Left renal cortex interstitium (tissue), 4 donors: ENCODE measurements around the gene NFATC2. TPM values are rescaled to one million over a fixed set of nuclear protein-coding genes. Genes with fewer than 3 reads are reported as not detected.

Experiments used
- DNase-seq, 4 donors: peaks; one replicate each; pipeline ENCODE4 v3.0.0-alpha.2; 2013; ENCODE audit warnings: low read depth in 4 of 4, low spot score in 2 of 4, missing footprints in 1 of 4
- polyA plus RNA-seq, 4 donors: library from polyadenylated mRNA; unstranded; fragments of 120-200 nt; gene quantifications; one replicate each; pipeline ENCODE4 v1.2.1, GENCODE V29; 2013; ENCODE audit not compliant: insufficient read length in 4 of 4

Gene NFATC2
- polyA plus RNA-seq, 4 donors: 1.4 to 2.2 (median 2.0) TPM

- no peak for DNase-seq
These were observed 83.6 kb downstream of the NFATC2 start for GRCh38 chr20:51458751-51459439.

- DNase-seq: no peak
These were observed 85.0 kb downstream of the NFATC2 start for GRCh38 chr20:51457533-51457932.

GRCh38 chr20:51456511-51457509 is 85.7 kb downstream of the NFATC2 start:
- DNase-seq: peak in 1 of 4 donors; percentile 69

- no peak for DNase-seq
These were observed 88.2 kb downstream of the NFATC2 start for GRCh38 chr20:51454250-51454865.

DNA sequence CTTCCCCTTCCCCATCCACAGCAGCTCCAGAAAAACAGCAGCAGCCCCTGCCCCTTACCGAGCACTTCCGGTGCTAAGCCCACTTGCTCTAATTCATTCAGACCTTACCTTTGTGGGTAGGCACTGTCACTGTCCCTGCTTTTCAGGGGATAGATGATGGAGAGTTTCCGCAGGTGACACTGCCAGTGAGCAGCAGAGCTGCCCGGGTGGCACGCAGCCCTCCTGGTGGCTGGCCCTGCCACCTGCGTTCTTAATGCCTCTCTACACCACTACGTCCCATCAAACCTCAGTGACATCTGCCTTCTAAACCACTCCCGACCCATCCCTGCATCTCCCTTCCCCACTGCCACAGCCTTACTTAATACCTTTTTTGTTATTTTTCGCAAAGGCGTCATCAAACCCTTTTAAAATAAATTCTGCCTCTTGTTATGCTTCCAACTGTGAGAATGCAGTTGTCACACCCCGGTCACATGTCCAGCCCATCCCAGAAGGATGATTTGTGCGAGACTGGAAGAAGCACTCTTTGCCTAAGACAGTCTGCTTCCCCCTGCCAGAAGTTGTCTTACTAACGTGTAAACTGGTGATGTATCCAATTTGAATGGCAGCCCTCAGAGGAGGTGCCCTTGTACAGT is 89.7 kb downstream of the NFATC2 start:
- no peak for DNase-seq

DNA sequence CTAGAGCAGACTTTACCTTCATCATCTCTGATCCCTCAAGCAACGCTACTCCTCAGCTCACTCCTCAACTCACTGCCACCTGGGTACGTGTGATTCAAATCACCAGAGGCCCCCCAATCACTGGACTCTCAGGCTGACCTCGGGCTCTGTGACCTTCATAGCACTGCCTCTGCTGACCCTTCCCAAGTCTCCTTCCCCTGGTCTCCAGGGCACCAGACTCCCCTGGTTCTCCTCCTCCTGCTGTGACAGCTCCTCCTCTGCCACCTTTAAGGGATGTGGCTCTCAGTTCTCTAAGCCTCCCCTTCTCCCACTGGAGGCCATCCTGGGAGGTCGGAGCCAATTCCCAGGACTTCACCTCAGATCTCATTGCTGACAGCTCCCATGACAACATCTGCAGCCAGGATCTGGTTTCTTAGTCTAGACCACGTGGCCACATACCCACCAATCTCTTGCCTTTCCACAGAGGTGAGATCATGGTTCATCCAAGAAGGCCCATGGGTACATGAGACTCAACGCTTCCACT is 90.4 kb downstream of the NFATC2 start:
- DNase-seq: no peak

- DNase-seq: no peak
These were observed 91.0 kb downstream of the NFATC2 start for GRCh38 chr20:51451484-51451883.

DNA sequence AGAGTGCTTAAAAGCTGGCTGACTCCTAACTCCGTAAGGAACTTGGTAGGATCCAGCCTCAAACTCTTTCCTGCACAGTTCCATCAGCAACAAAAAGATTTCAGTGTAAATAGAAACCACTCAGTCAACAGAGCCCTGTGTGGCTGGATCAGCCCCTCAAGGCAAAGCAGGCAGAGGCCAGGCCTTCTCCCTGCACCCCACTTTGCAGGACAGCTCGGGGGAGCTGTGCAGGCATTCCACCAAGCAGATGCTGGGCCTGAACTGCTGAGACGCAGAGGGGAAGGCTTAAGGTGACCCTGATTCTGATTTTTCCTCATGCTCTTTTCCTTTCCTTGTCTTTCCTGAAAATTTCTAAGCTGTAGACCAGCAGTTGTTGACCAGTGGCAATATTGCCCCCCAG is 91.5 kb downstream of the NFATC2 start:
- DNase-seq: no peak

GRCh38 chr20:51450221-51450712 is 92.3 kb downstream of the NFATC2 start:
- DNase-seq: no peak

DNA sequence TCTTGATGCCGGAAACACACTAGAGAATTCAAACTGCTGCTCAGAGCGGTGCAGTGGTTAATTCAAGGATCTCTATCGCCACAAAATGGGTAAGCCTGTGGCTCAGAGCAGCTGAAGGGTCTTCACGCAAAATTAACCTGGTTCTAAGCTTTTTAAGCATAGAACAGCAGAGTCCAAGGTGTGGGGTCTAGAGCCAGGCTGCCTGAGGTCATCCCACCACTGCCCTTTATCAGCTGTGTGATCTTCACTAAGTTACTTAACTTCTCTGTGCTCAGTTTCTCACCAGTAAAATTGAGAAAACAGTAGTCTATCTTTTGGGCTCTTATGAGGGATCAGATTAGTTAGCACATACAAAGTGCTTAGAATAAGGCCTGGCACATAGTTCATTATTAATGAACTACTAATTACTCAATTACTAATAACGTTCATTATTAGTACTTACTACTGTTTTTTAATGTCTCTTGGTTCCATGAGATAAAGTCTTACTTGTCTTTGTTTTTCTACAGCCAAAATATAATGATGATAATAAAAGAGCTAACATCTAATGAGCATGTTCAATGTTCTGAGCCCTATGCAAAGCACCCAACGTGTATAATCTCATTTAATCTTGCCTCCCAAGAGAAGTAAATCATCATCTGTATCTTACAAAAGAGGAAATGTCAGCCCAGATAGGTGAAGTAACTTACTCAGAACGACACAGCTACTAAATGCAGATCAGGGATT is 92.9 kb downstream of the NFATC2 start:
- DNase-seq: no peak

DNA sequence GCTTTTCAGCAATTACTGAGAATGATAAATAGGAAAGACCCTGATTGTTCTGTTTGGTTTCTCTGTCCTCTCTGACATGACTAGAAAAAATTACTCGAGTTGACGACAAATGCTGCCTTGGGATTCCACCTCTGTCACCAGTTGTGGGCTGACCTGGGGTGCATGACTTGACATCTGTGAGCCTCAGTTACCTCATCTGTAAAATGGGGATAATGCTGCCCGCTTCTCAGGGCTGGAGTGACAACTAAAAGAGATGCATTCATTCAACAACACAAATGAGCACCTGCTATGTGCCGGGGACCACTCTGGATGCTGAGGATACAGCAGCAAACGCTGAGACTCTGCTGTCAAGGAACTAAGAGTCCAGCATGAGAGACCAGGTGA is 94.8 kb downstream of the NFATC2 start:
- DNase-seq: no peak

DNA sequence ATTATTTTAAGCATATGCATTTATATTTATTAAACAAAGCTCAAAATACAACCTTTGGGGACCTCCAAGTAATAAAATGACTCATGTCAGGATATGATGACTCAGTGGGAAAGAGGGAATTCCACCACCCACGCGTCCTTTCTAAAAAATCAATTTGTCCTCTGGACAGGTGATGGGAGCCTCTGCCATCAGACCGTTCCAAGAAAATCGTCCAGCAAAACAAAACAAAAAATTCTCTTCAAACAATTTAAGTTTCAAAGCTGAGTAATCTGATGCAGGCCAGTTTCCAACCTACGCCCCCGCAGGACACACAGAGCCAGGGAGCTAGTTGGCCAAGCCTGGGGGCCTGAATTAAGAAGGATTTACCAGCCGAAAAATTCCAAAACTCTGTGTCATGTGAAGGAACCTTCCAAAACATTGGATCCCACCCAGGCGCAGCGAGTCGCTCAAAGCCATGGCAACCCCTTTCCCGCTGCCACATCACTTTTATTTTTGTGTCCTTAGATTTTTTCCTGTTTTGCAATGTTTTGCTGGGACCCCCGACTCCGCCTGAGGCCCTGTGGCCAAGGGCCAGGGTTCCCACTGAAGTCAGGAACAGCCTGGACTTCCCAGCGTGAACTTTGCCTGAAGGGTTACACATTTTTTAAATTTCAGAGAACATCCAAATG is 95.3 kb downstream of the NFATC2 start:
- no peak for DNase-seq

- no peak for DNase-seq
These were observed 95.9 kb downstream of the NFATC2 start for GRCh38 chr20:51446656-51447055.

DNA sequence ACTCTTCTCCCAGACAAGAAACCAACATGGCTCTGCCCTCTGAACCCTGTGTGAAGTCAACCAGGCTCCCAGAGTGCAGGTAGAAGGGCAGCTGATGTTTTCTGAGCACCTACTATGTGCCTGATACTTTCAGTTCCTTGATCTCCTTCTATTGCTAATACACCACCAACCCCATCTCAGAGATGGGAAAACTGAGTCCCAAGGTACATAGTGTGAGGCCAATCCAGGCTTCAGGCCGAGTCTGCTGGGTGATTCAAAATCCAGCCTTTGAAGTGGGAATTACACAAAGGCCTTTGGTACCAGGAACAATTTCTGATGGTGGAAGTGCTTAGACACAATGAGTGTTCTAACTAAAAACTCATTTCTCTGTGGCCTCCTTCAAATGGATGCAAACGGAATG is 96.3 kb downstream of the NFATC2 start:
- no peak for DNase-seq

GRCh38 chr20:51445591-51445990 is 96.9 kb downstream of the NFATC2 start:
- no peak for DNase-seq

- no peak for DNase-seq
These were observed 97.5 kb downstream of the NFATC2 start for GRCh38 chr20:51444922-51445438.

- DNase-seq: no peak
These were observed 98.1 kb downstream of the NFATC2 start for GRCh38 chr20:51444467-51444866.

- no peak for DNase-seq
These were observed 99.9 kb downstream of the NFATC2 start for GRCh38 chr20:51442602-51443001.

- no peak for DNase-seq
These were observed 101.9 kb downstream of the NFATC2 start for GRCh38 chr20:51440589-51440988.
